ENCODE data around the gene FASTKD2.

FASTKD2 gene

DNA sequence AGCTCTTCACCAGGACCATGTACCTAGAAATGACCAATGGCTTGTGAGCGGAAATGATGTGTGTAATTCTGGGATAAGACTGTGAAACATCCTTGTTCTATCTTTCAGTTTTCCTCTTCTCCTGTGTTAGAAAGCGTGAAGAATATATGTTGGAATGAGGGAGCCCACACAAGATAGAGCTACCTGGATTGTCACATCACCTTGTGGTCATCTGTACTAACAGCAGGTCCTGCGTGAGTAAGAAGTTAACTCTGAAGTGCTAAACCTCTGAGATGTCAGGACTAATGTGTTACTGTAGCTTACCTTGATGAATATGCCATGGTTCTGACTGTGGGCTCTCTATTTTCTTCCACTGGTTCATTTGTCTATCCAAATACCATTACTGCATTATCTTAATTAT is 75.6 kb downstream of the FASTKD2 start:
- no peak for DNase-seq

Measured in stimulated activated CD4-positive, alpha-beta T cell treated with anti-CD3 and anti-CD28 coated beads, Interleukin-12 subunit alpha, Interleukin-12 subunit beta, amount 100 ng/mL, for 4 hours (primary cell).